Adrenal gland (tissue), 5 donors: ENCODE measurements around the gene NUP188.

Experiments used
- CTCF ChIP-seq, 6 experiments: fragments of 450-650 bp in 4 of 6; fragments of 200-600 bp in 2 of 6; sonication (generic) in 1 of 6; IDR thresholded peaks; 1 replicate in 5 of 6; 2 replicates in 1 of 6; pipeline versions ENCODE4 v1.5.1 to v1.8.0; 2016 to 2021; ENCODE audit warnings: antibody characterized with exemption in 6 of 6, mild to moderate bottlenecking in 2 of 6, moderate library complexity in 1 of 6
- POLR2A ChIP-seq, 2 donors: fragments of 450-650 bp; IDR thresholded peaks; one replicate each; pipeline ENCODE4 v1.6.1; 2017; ENCODE audit warnings: antibody characterized with exemption in 2 of 2, mild to moderate bottlenecking in 2 of 2, moderate library complexity in 1 of 2
- donor health status: DM: no; HTN: no; CAD: no.

GRCh38 chr9:129002992-129003391 is 55.5 kb downstream of the NUP188 start:
- no peak for TF ChIP-seq CTCF (IDR thresholded peaks at IDR 0.05)
- no peak for TF ChIP-seq POLR2A (IDR thresholded peaks at IDR 0.05)
